Measurements from ENCODE around the gene PAX5. TPM values are rescaled to one million over a fixed set of nuclear protein-coding genes. Genes with fewer than 3 reads are reported as not detected.

The PAX5 gene
- total and polyA plus RNA-seq, 4 donors = 0.08 to 2.3 (median 0.40) TPM

GRCh38 chr9:36842560-36843530, 191.2 kb downstream of the PAX5 start:
- no peaks in the 10 kb centered on the region for H3K36me3 ChIP-seq (ENCODE audit: control insufficient read depth in 4 of 4, insufficient read depth in 4 of 4, low read length in 4 of 4)
- DNase-seq = no peak
- ATAC-seq (ENCODE audit: insufficient read depth, low FRiP score) = no peak

GRCh38 chr9:36840898-36841536, 193.1 kb downstream of the PAX5 start:
- H3K4me1 ChIP-seq (ENCODE audit: control insufficient read depth in 5 of 5, insufficient read depth in 5 of 5, low read length in 5 of 5) = no peaks in the 10 kb centered on the region
- no peaks in the 10 kb centered on the region for H3K36me3 ChIP-seq (ENCODE audit: control insufficient read depth in 4 of 4, insufficient read depth in 4 of 4, low read length in 4 of 4)
- H3K27ac ChIP-seq (ENCODE audit: low read depth in 1 of 2, low read length in 1 of 2) = no peak overlapping the region
- no peak overlapping the region for H3K4me3 ChIP-seq
- TF ChIP-seq CTCF (IDR thresholded peaks at IDR 0.05; ENCODE audit: control extremely low read depth, extremely low read depth) = no peak
- H3K9me3 ChIP-seq (ENCODE audit: control insufficient read depth in 4 of 4, insufficient read depth in 3 of 4, low read length in 3 of 4) = peaks cover 0 to 6% (median 0%) of the 10 kb centered on the region in 4 donors
- ATAC-seq (ENCODE audit: insufficient read depth, low FRiP score) (no peak), DNase-seq (no peak)
- H3K9ac ChIP-seq (ENCODE audit: insufficient read depth in 1 of 2, low read length in 2 of 2) = no peak overlapping the region
- H3K27me3 ChIP-seq (ENCODE audit: control insufficient read depth in 3 of 3, insufficient read depth in 3 of 3, low read length in 2 of 3) = peaks cover 0 to 5% (median 0%) of the 10 kb centered on the region in 3 donors
- 71 to 79% methylated on average over 2 of the region's 2 CpGs for WGBS, 2 donors

More at GRCh38 chr9:36842560-36843530, 191.2 kb downstream of the PAX5 start:
- TF ChIP-seq CTCF (IDR thresholded peaks at IDR 0.05; ENCODE audit: control extremely low read depth, extremely low read depth) = no peak
- H3K27ac ChIP-seq (ENCODE audit: low read depth in 1 of 2, low read length in 1 of 2) = no peak overlapping the region
- WGBS, 2 donors = 72 to 76% methylated on average over 28 of the region's 28 CpGs
- peaks cover 0 to 5% (median 0%) of the 10 kb centered on the region in 3 donors for H3K27me3 ChIP-seq (ENCODE audit: control insufficient read depth in 3 of 3, insufficient read depth in 3 of 3, low read length in 2 of 3)
- no peak overlapping the region for H3K4me3 ChIP-seq
- H3K9ac ChIP-seq (ENCODE audit: insufficient read depth in 1 of 2, low read length in 2 of 2) = no peak overlapping the region
- H3K4me1 ChIP-seq (ENCODE audit: control insufficient read depth in 5 of 5, insufficient read depth in 5 of 5, low read length in 5 of 5) = no peaks in the 10 kb centered on the region
- H3K9me3 ChIP-seq (ENCODE audit: control insufficient read depth in 4 of 4, insufficient read depth in 3 of 4, low read length in 3 of 4) = peaks cover 0 to 6% (median 0%) of the 10 kb centered on the region in 4 donors

- WGBS, 2 donors = 78 to 85% methylated on average over 15 of the region's 15 CpGs
- no peak for TF ChIP-seq CTCF (IDR thresholded peaks at IDR 0.05; ENCODE audit: control extremely low read depth, extremely low read depth)
- H3K4me1 ChIP-seq (ENCODE audit: control insufficient read depth in 5 of 5, insufficient read depth in 5 of 5, low read length in 5 of 5) = no peaks in the 10 kb centered on the region
- H3K4me3 ChIP-seq = no peak overlapping the region
- DNase-seq = no peak
- H3K27me3 ChIP-seq (ENCODE audit: control insufficient read depth in 3 of 3, insufficient read depth in 3 of 3, low read length in 2 of 3) = peaks cover 0 to 5% (median 0%) of the 10 kb centered on the region in 3 donors
- no peak for ATAC-seq (ENCODE audit: insufficient read depth, low FRiP score)
- H3K27ac ChIP-seq (ENCODE audit: low read depth in 1 of 2, low read length in 1 of 2) = no peak overlapping the region
- no peak overlapping the region for H3K9ac ChIP-seq (ENCODE audit: insufficient read depth in 1 of 2, low read length in 2 of 2)
- peaks cover 0 to 6% (median 0%) of the 10 kb centered on the region in 4 donors for H3K9me3 ChIP-seq (ENCODE audit: control insufficient read depth in 4 of 4, insufficient read depth in 3 of 4, low read length in 3 of 4)
- no peaks in the 10 kb centered on the region for H3K36me3 ChIP-seq (ENCODE audit: control insufficient read depth in 4 of 4, insufficient read depth in 4 of 4, low read length in 4 of 4)
Measured at GRCh38 chr9:36839131-36839885, 194.8 kb downstream of the PAX5 start.
